ENCODE measurements around the gene RBM4. TPM values are rescaled to one million over a fixed set of nuclear protein-coding genes. Genes with fewer than 3 reads are reported as not detected.
A peak's percentile ranks its signal among the peaks of the same experiment; 100 is the strongest.

Gene RBM4
- total RNA-seq, 1 experiment from 2014 or later = 87.1 TPM

- DNase-seq (ENCODE audit: low read depth) = no peak
Observed at GRCh38 chr11:66688561-66689534, 50.3 kb downstream of the RBM4 start.

GRCh38 chr11:66689661-66690590 is 51.4 kb downstream of the RBM4 start:
- no peak for DNase-seq (ENCODE audit: low read depth)

- no peak for DNase-seq (ENCODE audit: low read depth)
Observed at GRCh38 chr11:66691311-66691980, 52.9 kb downstream of the RBM4 start.

- DNase-seq (ENCODE audit: low read depth) = no peak
Observed at GRCh38 chr11:66692446-66692845, 53.9 kb downstream of the RBM4 start.

GRCh38 chr11:66692871-66693331 is 54.4 kb downstream of the RBM4 start:
- no peak for DNase-seq (ENCODE audit: low read depth)

GRCh38 chr11:66693356-66694055 is 55.0 kb downstream of the RBM4 start:
- DNase-seq (ENCODE audit: low read depth) = no peak

GRCh38 chr11:66694056-66694410 is 55.5 kb downstream of the RBM4 start:
- no peak for DNase-seq (ENCODE audit: low read depth)

- DNase-seq (ENCODE audit: low read depth) = peak; percentile 92
Observed at GRCh38 chr11:66694732-66695207, 56.3 kb downstream of the RBM4 start.

Other genes starting within 250 kb of the RBM4 start
- 0.11 TPM in 1 of 2 replicates, not detected in the other for gene NPAS4, start 217.7 kb upstream of the RBM4 start, total RNA-seq (2014; rRNA removed; shearing (Covaris generic))
- gene MRPL11, start 199.9 kb upstream of the RBM4 start, total RNA-seq (2014; rRNA removed; shearing (Covaris generic)) = 107 and 157 TPM in 2 replicates
- 1.8 and 2.1 TPM in 2 replicates for gene PELI3, start 171.8 kb upstream of the RBM4 start, total RNA-seq (2014; rRNA removed; shearing (Covaris generic))
- 77.5 and 84.0 TPM in 2 replicates for gene DPP3, start 158.3 kb upstream of the RBM4 start, total RNA-seq (2014; rRNA removed; shearing (Covaris generic))
- 3.9 and 15.7 TPM in 2 replicates for gene BBS1, start 128.1 kb upstream of the RBM4 start, total RNA-seq (2014; rRNA removed; shearing (Covaris generic))
- 8.7 and 10.6 TPM in 2 replicates for gene ZDHHC24, start 92.7 kb upstream of the RBM4 start, total RNA-seq (2014; rRNA removed; shearing (Covaris generic))
- gene ACTN3, start 91.8 kb upstream of the RBM4 start, total RNA-seq (2014; rRNA removed; shearing (Covaris generic)) = not detected in 2 replicates
- 7.5 and 9.5 TPM in 2 replicates for gene CTSF, start 70.1 kb upstream of the RBM4 start, total RNA-seq (2014; rRNA removed; shearing (Covaris generic))
- 0.27 TPM in 1 of 2 replicates, not detected in the other for gene CCDC87, start 45.6 kb upstream of the RBM4 start, total RNA-seq (2014; rRNA removed; shearing (Covaris generic))
- 15.0 and 18.1 TPM in 2 replicates for gene CCS, start 45.5 kb upstream of the RBM4 start, total RNA-seq (2014; rRNA removed; shearing (Covaris generic))
- 37.5 and 45.5 TPM in 2 replicates for gene RBM14, start 22.1 kb upstream of the RBM4 start, total RNA-seq (2014; rRNA removed; shearing (Covaris generic))
- 12.7 and 12.9 TPM in 2 replicates for gene RBM4B, start 39.2 kb downstream of the RBM4 start, total RNA-seq (2014; rRNA removed; shearing (Covaris generic))
- 28.5 and 37.1 TPM in 2 replicates for gene SPTBN2, start 90.5 kb downstream of the RBM4 start, total RNA-seq (2014; rRNA removed; shearing (Covaris generic))
- gene RCE1, start 204.7 kb downstream of the RBM4 start, total RNA-seq (2014; rRNA removed; shearing (Covaris generic)) = 21.3 and 24.2 TPM in 2 replicates
- gene LRFN4, start 218.4 kb downstream of the RBM4 start, total RNA-seq (2014; rRNA removed; shearing (Covaris generic)) = 21.5 and 23.9 TPM in 2 replicates

Measured in Daoy (cell line).